K562 (cell line): ENCODE results near the gene FCHSD1. TPM values are rescaled to one million over a fixed set of nuclear protein-coding genes. Genes with fewer than 3 reads are reported as not detected.

Source experiments
- ARID1B ChIP-seq: fragments of 450-650 bp; IDR thresholded peaks from 2 replicates; pipeline ENCODE4 v1.6.1; 2016; ENCODE audit warnings: antibody characterized with exemption, mild to moderate bottlenecking, inconsistent platforms
- CBFB ChIP-seq: sonication (generic); formaldehyde crosslinking; IDR thresholded peaks from 2 replicates; pipeline ENCODE4 v1.4.0; 2020; ENCODE audit warnings: mild to moderate bottlenecking, missing genetic modification reagents
- CXXC5 ChIP-seq: fragments of 250-450 bp; sonication (Bioruptor Pico); IDR thresholded peaks from 2 replicates; pipeline ENCODE4 v1.8.0; 2022; ENCODE audit warnings: inconsistent platforms, mild to moderate bottlenecking, moderate library complexity
- EP400 ChIP-seq: fragments of 450-650 bp; IDR thresholded peaks from 2 replicates; pipeline ENCODE4 v1.6.1; 2017; ENCODE audit warnings: antibody characterized with exemption, mild to moderate bottlenecking, moderate library complexity
- KLF13 ChIP-seq: fragments of 450-650 bp; IDR thresholded peaks from 2 replicates; pipeline ENCODE4 v1.6.1; 2016; ENCODE audit warnings: missing genetic modification characterization, low read depth, mild to moderate bottlenecking, missing compliant biosample characterization, moderate library complexity, borderline replicate concordance
- LCOR ChIP-seq: sonication (generic); formaldehyde crosslinking; IDR thresholded peaks from 2 replicates; pipeline ENCODE4 v1.8.0; 2022; ENCODE audit warnings: mild to moderate bottlenecking, missing genetic modification reagents
- MECOM ChIP-seq: fragments of 250-450 bp; sonication (Bioruptor Pico); IDR thresholded peaks from 2 replicates; pipeline ENCODE4 v1.8.0; 2022; ENCODE audit warnings: inconsistent platforms
- MYC ChIP-seq, 2 experiments: fragments of 250-450 bp in 1 of 2; sonication (Bioruptor Pico) in 1 of 2; IDR thresholded peaks; 2 replicates each; pipeline versions ENCODE4 v1.5.1 to v1.6.1; 2012 to 2021; ENCODE audit warnings: low read depth in 2 of 2, borderline replicate concordance in 1 of 2, improper control_type of control experiment in 1 of 2, low read length in 1 of 2, mild to moderate bottlenecking in 1 of 2, moderate library complexity in 1 of 2
- PHF20 ChIP-seq: fragments of 450-650 bp; IDR thresholded peaks from 2 replicates; pipeline ENCODE4 v1.6.1; 2018; ENCODE audit not compliant: partially characterized antibody
- PYGO2 ChIP-seq: fragments of 450-650 bp; IDR thresholded peaks from 2 replicates; pipeline ENCODE4 v1.6.1; 2016; ENCODE audit warnings: mild to moderate bottlenecking, missing genetic modification characterization, moderate library complexity, missing compliant biosample characterization
- RBM39 ChIP-seq: fragments of 200-400 bp; formaldehyde crosslinking; optimal IDR thresholded peaks from 2 replicates; pipeline ENCODE3; 2018; ENCODE audit warnings: low read depth, low read length
- TAL1 ChIP-seq: fragments of 450-650 bp; IDR thresholded peaks from 2 replicates; pipeline ENCODE4 v1.6.1; 2016; ENCODE audit warnings: mild to moderate bottlenecking
- TRIM28 ChIP-seq: fragments of 450-650 bp; IDR thresholded peaks from 2 replicates; pipeline ENCODE4 v1.6.1; 2017
- ZFP36 ChIP-seq: fragments of 150-350 bp; IDR thresholded peaks from 2 replicates; pipeline ENCODE4 v1.6.1; 2018; ENCODE audit warnings: low read length, low read depth; ENCODE audit not compliant: partially characterized antibody
- ZNF239 ChIP-seq: fragments of 250-450 bp; sonication (Bioruptor Pico); IDR thresholded peaks from 2 replicates; pipeline ENCODE4 v1.4.0; 2020; ENCODE audit warnings: mild to moderate bottlenecking
- ZNF431 ChIP-seq: sonication (generic); formaldehyde crosslinking; IDR thresholded peaks from 2 replicates; pipeline ENCODE4 v1.8.0; 2022; ENCODE audit warnings: mild to moderate bottlenecking, missing genetic modification reagents
- polyA plus RNA-seq, 8 experiments: library from polyadenylated mRNA; depleted of rRNA in 4 of 8; stranded (reverse) in 5 of 8; unstranded in 3 of 8; fragments of >200 nt; fragmentation: Nextera tagmentation in 2 of 8; fragmentation: Illumina TruSeq in 1 of 8; extraction: Ambion mirVana in 2 of 8; extraction: Trizol in 1 of 8; gene quantifications; 2 replicates each; pipeline versions ENCODE4 v1.2.1 to v1.2.3, GENCODE V29; 2011 to 2014; ENCODE audit warnings: inconsistent platforms in 1 of 8, missing spikeins in 1 of 8
- total RNA-seq, 7 experiments: library from RNA; depleted of rRNA in 6 of 7; stranded (reverse); fragments of >200 nt in 6 of 7; fragmentation: Illumina TruSeq in 2 of 7; extraction: Trizol in 2 of 7; gene quantifications; 2 replicates each; pipeline versions ENCODE4 v1.2.1 to v1.2.3, GENCODE V29; 2011 to 2021; ENCODE audit warnings: low replicate concordance in 1 of 7
- TF ChIP-seq, protein P1 (sequence below): sonication (generic); formaldehyde crosslinking; IDR thresholded peaks from 2 replicates; pipeline ENCODE4 v1.8.1; 2022; ENCODE audit warnings: missing genetic modification reagents
- TF ChIP-seq, protein P2 (sequence below): sonication (generic); formaldehyde crosslinking; IDR thresholded peaks from 2 replicates; pipeline ENCODE4 v1.8.1; 2023; ENCODE audit warnings: mild to moderate bottlenecking, missing genetic modification reagents
- TF ChIP-seq, protein P3 (sequence below): sonication (generic); formaldehyde crosslinking; IDR thresholded peaks from 2 replicates; pipeline ENCODE4 v1.8.0; 2022; ENCODE audit warnings: missing genetic modification reagents, mild to moderate bottlenecking, borderline replicate concordance
- TF ChIP-seq, protein P4 (sequence below): fragments of 450-650 bp; IDR thresholded peaks from 2 replicates; pipeline ENCODE4 v1.6.1; 2016; ENCODE audit warnings: antibody characterized with exemption

FCHSD1 gene
- total and polyA plus RNA-seq, 9 of the 15 experiments (the other 6 are each of a cell fraction or from before 2014, with no cell fraction given) = 0.35 to 37.5 (median 13.6) TPM

DNA sequence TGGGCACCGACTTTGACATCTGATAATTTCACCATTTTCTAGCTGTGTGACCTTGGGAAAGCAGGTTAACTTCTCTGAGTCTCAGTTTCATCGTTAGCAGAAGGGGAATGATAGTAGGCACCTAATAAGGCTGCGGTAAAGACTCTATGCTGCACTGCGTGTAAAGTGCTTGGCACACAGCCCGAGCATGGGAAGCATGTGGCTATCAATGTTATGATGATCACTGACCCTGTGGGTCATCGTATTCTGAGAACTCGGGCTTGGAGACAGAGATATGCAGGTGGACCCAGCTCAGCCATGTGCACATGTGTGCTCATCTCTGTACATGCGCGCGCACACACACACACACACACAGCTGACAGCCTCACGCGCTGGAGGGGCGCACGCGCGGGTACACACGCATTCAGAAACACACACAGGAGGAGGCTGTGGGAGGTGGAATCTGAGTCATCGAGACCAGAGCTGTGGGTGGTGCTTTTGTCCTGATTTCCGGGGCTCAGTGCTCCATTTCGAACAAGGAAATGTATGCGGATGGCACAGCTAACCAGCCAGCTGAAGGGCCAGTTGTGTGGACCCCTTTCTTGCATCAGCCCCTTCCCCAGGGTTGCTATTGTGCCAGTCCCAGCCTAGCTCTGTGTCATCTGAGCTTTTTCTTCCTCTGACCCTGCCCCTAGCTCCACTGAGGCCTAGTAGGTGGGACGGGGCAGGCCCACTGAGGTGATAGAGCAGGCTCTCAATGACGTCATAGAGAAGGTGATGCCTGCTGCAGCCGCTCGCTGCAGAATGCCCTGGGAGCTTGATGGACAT is 41.9 kb upstream of the FCHSD1 start (continued):
- TF ChIP-seq, protein P1, sequence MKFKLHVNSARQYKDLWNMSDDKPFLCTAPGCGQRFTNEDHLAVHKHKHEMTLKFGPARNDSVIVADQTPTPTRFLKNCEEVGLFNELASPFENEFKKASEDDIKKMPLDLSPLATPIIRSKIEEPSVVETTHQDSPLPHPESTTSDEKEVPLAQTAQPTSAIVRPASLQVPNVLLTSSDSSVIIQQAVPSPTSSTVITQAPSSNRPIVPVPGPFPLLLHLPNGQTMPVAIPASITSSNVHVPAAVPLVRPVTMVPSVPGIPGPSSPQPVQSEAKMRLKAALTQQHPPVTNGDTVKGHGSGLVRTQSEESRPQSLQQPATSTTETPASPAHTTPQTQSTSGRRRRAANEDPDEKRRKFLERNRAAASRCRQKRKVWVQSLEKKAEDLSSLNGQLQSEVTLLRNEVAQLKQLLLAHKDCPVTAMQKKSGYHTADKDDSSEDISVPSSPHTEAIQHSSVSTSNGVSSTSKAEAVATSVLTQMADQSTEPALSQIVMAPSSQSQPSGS = peak; percentile 34; the same call in 1 of the 2 replicates
- TF ChIP-seq ZNF239 (CRISPR knock-in tag) (peak; percentile 99), LCOR (CRISPR knock-in tag) (peak; percentile 77), ZFP36 (peak; percentile 89), TAL1 (peak; percentile 40; the same call in 1 of the 2 replicates), CBFB (CRISPR knock-in tag) (peak; percentile 45; the same call in 1 of the 2 replicates), MECOM (CRISPR knock-in tag) (0 out of 2 replicates have a peak, but pooled peaks have one; percentile 48), KLF13 (tag) (no peak), CXXC5 (CRISPR knock-in tag) (0 out of 2 replicates have a peak, but pooled peaks have one; percentile 31), RBM39 (no peak), MYC (IDR thresholded peaks at IDR 0.05; ENCODE audit: low read depth, low read length) (peak; percentile 71; the same call in 1 of the 2 replicates), MYC (CRISPR knock-in tag; IDR thresholded peaks at IDR 0.05; ENCODE audit: borderline replicate concordance, low read depth) (no peak), EP400 (0 out of 2 replicates have a peak, but pooled peaks have one; percentile 17), ARID1B (peak; percentile 76), PHF20 (peak; percentile 29), ZNF431 (CRISPR knock-in tag) (peak; percentile 85), TRIM28 (no peak), PYGO2 (tag) (no peak)
- TF ChIP-seq, protein P2, sequence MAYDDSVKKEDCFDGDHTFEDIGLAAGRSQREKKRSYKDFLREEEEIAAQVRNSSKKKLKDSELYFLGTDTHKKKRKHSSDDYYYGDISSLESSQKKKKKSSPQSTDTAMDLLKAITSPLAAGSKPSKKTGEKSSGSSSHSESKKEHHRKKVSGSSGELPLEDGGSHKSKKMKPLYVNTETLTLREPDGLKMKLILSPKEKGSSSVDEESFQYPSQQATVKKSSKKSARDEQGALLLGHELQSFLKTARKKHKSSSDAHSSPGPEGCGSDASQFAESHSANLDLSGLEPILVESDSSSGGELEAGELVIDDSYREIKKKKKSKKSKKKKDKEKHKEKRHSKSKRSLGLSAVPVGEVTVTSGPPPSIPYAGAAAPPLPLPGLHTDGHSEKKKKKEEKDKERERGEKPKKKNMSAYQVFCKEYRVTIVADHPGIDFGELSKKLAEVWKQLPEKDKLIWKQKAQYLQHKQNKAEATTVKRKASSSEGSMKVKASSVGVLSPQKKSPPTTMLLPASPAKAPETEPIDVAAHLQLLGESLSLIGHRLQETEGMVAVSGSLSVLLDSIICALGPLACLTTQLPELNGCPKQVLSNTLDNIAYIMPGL (CRISPR knock-in tag) = no peak
- TF ChIP-seq, protein P3, sequence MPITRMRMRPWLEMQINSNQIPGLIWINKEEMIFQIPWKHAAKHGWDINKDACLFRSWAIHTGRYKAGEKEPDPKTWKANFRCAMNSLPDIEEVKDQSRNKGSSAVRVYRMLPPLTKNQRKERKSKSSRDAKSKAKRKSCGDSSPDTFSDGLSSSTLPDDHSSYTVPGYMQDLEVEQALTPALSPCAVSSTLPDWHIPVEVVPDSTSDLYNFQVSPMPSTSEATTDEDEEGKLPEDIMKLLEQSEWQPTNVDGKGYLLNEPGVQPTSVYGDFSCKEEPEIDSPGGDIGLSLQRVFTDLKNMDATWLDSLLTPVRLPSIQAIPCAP = 0 out of 2 replicates have a peak, but pooled peaks have one; percentile 84
- TF ChIP-seq, protein P4, sequence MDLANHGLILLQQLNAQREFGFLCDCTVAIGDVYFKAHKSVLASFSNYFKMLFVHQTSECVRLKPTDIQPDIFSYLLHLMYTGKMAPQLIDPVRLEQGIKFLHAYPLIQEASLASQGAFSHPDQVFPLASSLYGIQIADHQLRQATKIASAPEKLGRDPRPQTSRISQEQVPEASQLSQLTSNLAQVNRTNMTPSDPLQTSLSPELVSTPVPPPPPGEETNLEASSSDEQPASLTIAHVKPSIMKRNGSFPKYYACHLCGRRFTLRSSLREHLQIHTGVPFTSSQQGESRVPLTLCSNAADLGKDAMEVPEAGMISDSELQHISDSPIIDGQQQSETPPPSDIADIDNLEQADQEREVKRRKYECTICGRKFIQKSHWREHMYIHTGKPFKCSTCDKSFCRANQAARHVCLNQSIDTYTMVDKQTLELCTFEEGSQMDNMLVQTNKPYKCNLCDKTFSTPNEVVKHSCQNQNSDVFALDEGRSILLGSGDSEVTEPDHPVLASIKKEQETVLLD = peak; percentile 77; the same call in 1 of the 2 replicates
